BE2C (cell line): ENCODE measurements around the gene FAM209A.
A peak's percentile ranks its signal among the peaks of the same experiment; 100 is the strongest.

Source experiments
- DNase-seq: peaks from one replicate; pipeline ENCODE4 v3.0.0-alpha.2; 2020
- H3K27me3 ChIP-seq: fragments of 250-450 bp; sonication (Bioruptor Pico); 2 replicates; pipeline ENCODE4 v1.5.1; 2020; ENCODE audit warnings: mild to moderate bottlenecking
- H3K36me3 ChIP-seq: fragments of 250-450 bp; sonication (Bioruptor Pico); 2 replicates; pipeline ENCODE4 v1.5.1; 2020; ENCODE audit warnings: mild to moderate bottlenecking
- H3K4me1 ChIP-seq: fragments of 250-450 bp; sonication (Bioruptor Pico); 2 replicates; pipeline ENCODE4 v1.5.1; 2020
- H3K4me3 ChIP-seq: 2 replicates; pipeline ENCODE4 v1.5.1; 2011; ENCODE audit warnings: low read depth, low read length
- H3K9me3 ChIP-seq: fragments of 250-450 bp; sonication (Bioruptor Pico); 2 replicates; pipeline ENCODE4 v1.5.1; 2020
- CTCF ChIP-seq: IDR thresholded peaks from 2 replicates; pipeline ENCODE4 v1.5.1; 2012; ENCODE audit warnings: mild to moderate bottlenecking, low read depth, low read length

FAM209A gene

DNA sequence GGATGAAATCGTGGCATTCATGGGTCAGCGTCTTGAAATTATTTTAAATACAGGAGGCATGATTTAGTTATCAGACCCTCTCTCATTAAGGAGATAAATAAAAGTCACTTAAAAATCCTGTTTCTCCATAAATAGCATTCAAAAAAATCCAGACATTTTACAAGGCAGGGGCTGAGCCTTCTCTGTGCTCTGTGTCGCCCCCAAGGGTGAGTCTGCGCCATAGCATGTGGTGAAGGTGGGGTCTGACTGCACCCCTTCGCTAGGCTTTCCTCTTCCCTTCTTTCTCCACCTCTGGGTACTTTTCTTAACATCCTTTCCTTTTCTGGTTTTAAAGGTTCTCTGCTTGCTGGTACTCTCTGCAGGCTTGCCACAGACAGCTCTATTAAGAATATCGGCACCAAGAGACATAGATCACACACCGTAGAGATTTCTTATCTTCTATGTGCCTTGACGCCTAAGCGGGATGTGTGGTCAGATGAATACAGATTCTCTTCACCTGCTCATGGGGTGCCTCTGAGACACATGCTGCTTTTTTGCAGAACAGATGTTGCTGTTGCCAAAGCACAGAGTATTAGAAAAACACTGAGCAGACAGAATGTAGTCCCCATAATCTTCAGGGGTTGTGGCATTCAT lies 20.1 kb upstream of the FAM209A start:
- TF ChIP-seq CTCF = peak; percentile 57
- Histone ChIP-seq H3K27me3 (no peaks in the 10 kb centered on the region), H3K4me1 (no peaks in the 10 kb centered on the region), H3K36me3 (0 out of 2 replicates have a peak, but pooled peaks cover 4% of the 10 kb centered on the region), H3K4me3 (no peak overlapping the region), H3K9me3 (no peaks in the 10 kb centered on the region)
- no peak for DNase-seq

GRCh38 chr20:56506103-56506502 lies 18.4 kb upstream of the FAM209A start:
- H3K36me3 ChIP-seq = 0 out of 2 replicates have a peak, but pooled peaks cover 4% of the 10 kb centered on the region
- H3K27me3 ChIP-seq = no peaks in the 10 kb centered on the region
- no peak overlapping the region for H3K4me3 ChIP-seq
- DNase-seq = no peak
- no peak for TF ChIP-seq CTCF
- no peaks in the 10 kb centered on the region for H3K9me3 ChIP-seq
- H3K4me1 ChIP-seq = no peaks in the 10 kb centered on the region

DNA sequence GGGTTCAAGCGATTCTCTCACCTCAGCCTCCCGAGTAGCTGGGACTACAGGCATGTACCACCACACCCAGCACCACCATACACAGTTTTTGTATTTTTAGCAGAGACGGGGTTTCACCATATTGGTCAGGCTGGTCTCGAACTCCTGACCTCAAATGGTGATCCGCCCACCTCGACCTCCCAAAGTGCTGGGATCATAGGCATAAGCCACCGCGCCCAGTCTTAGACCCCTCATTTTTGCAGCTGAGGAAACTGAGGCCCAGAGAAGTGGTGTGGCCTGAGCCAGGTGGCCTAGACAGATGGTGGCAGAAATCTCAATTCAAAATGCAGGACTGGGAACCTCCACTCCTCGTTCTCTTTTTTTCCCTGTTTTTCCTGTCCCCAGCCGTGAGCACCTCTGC lies 12.6 kb upstream of the FAM209A start:
- Histone ChIP-seq H3K27me3 (no peaks in the 10 kb centered on the region), H3K9me3 (no peaks in the 10 kb centered on the region), H3K4me1 (no peaks in the 10 kb centered on the region), H3K36me3 (peaks cover 12% of the 10 kb centered on the region), H3K4me3 (no peak overlapping the region)
- no peak for TF ChIP-seq CTCF
- no peak for DNase-seq

- no peak for TF ChIP-seq CTCF
- no peaks in the 10 kb centered on the region for H3K9me3 ChIP-seq
- H3K36me3 ChIP-seq = peaks cover 20% of the 10 kb centered on the region
- no peaks in the 10 kb centered on the region for H3K4me1 ChIP-seq
- H3K27me3 ChIP-seq = no peaks in the 10 kb centered on the region
- DNase-seq = no peak
- no peak overlapping the region for H3K4me3 ChIP-seq
Measured at GRCh38 chr20:56513161-56514150, 11.1 kb upstream of the FAM209A start.

- H3K4me3 ChIP-seq = no peak overlapping the region
- no peaks in the 10 kb centered on the region for H3K9me3 ChIP-seq
- no peak for TF ChIP-seq CTCF
- DNase-seq = no peak
- H3K4me1 ChIP-seq = no peaks in the 10 kb centered on the region
- H3K27me3 ChIP-seq = no peaks in the 10 kb centered on the region
- H3K36me3 ChIP-seq = peaks cover 36% of the 10 kb centered on the region
Measured at GRCh38 chr20:56516631-56517030, 7.9 kb upstream of the FAM209A start.

- H3K4me3 ChIP-seq = no peak overlapping the region
- H3K9me3 ChIP-seq = no peaks in the 10 kb centered on the region
- no peak for TF ChIP-seq CTCF
- peaks cover 36% of the 10 kb centered on the region for H3K36me3 ChIP-seq
- no peaks in the 10 kb centered on the region for H3K4me1 ChIP-seq
- no peak for DNase-seq
- H3K27me3 ChIP-seq = no peaks in the 10 kb centered on the region
Measured at GRCh38 chr20:56517211-56517610, 7.3 kb upstream of the FAM209A start.
